Neural cell (in vitro differentiated cells): ENCODE data around the gene COPRS. TPM values are rescaled to one million over a fixed set of nuclear protein-coding genes. Genes with fewer than 3 reads are reported as not detected.

ENCODE experiments used
- H2AFZ ChIP-seq: fragments of 200-600, 300-800 bp; sonication (generic), shearing (Covaris generic); 2 replicates; pipeline ENCODE4 v1.6.0; 2014; ENCODE audit warnings: low read depth, mild to moderate bottlenecking, antibody characterized with exemption, low read length, moderate library complexity
- H3F3A ChIP-seq: fragments of 200-600 bp; shearing (Covaris generic); 2 replicates; pipeline ENCODE4 v1.6.1; 2016; ENCODE audit warnings: mild to moderate bottlenecking, moderate library complexity, mixed read lengths, antibody characterized with exemption, low read length; ENCODE audit not compliant: insufficient read depth, poor library complexity, severe bottlenecking
- H3K27ac ChIP-seq: fragments of 200-600, 300-800 bp; sonication (generic), shearing (Covaris generic); 2 replicates; pipeline ENCODE4 v1.5.1; 2014; ENCODE audit warnings: mild to moderate bottlenecking, low read length, moderate library complexity
- H3K27me3 ChIP-seq: fragments of 300-800, 200-600 bp; sonication (generic), shearing (Covaris generic); 2 replicates; pipeline ENCODE4 v1.6.0; 2014; ENCODE audit warnings: mild to moderate bottlenecking, low read depth, low read length, moderate library complexity; ENCODE audit not compliant: insufficient read depth
- H3K36me3 ChIP-seq: fragments of 300-800, 200-600 bp; sonication (generic), shearing (Covaris generic); 2 replicates; pipeline ENCODE4 v1.5.1; 2014; ENCODE audit warnings: mild to moderate bottlenecking, antibody characterized with exemption, low read length, moderate library complexity; ENCODE audit not compliant: insufficient read depth
- H3K4me2 ChIP-seq: fragments of 300-800, 200-600 bp; sonication (generic), shearing (Covaris generic); 2 replicates; pipeline ENCODE4 v1.6.0; 2014; ENCODE audit warnings: mild to moderate bottlenecking, low read length
- H3K4me3 ChIP-seq: fragments of 300-800, 200-600 bp; sonication (generic), shearing (Covaris generic); 2 replicates; pipeline ENCODE4 v1.5.1; 2014; ENCODE audit warnings: mild to moderate bottlenecking, low read length, moderate library complexity
- H3K79me2 ChIP-seq: fragments of 200-600 bp; shearing (Covaris generic); replicated peaks from 2 replicates; pipeline ENCODE4 v1.6.0; 2014; ENCODE audit warnings: mild to moderate bottlenecking, low read length, moderate library complexity; ENCODE audit not compliant: insufficient read depth
- H3K9ac ChIP-seq: fragments of 300-800, 200-600 bp; sonication (generic), shearing (Covaris generic); 2 replicates; pipeline ENCODE4 v1.6.1; 2016; ENCODE audit warnings: mild to moderate bottlenecking, low read length, mixed read lengths
- H3K9me2 ChIP-seq: fragments of 200-600 bp; shearing (Covaris generic); 2 replicates; pipeline ENCODE4 v1.6.1; 2016; ENCODE audit warnings: mild to moderate bottlenecking, low read length, mixed read lengths; ENCODE audit not compliant: insufficient read depth
- H3K9me3 ChIP-seq: fragments of 200-600, 300-800 bp; sonication (generic), shearing (Covaris generic); 2 replicates; pipeline ENCODE4 v1.6.1; 2016; ENCODE audit warnings: mild to moderate bottlenecking, mixed run types, low read length, moderate library complexity, mixed read lengths
- H4K20me1 ChIP-seq: fragments of 200-600 bp; shearing (Covaris generic); 2 replicates; pipeline ENCODE4 v1.6.1; 2016; ENCODE audit warnings: mild to moderate bottlenecking, mixed run types; ENCODE audit not compliant: insufficient read depth
- EP300 ChIP-seq: fragments of 450-650 bp; conservative IDR thresholded peaks from 2 replicates; pipeline ENCODE4 v1.6.1; 2014; ENCODE audit warnings: antibody characterized with exemption, mild to moderate bottlenecking, moderate library complexity; ENCODE audit not compliant: poor library complexity, severe bottlenecking
- EZH2 ChIP-seq: fragments of 200-600, 300-800 bp; shearing (Covaris generic), sonication (generic); IDR thresholded peaks from 2 replicates; pipeline ENCODE4 v1.6.1; 2014; ENCODE audit warnings: antibody characterized with exemption, low read length, borderline replicate concordance, mild to moderate bottlenecking; ENCODE audit not compliant: insufficient read depth, poor library complexity, severe bottlenecking
- MXI1 ChIP-seq: fragments of 450-650 bp; conservative IDR thresholded peaks from 2 replicates; pipeline ENCODE4 v1.6.1; 2014; ENCODE audit warnings: antibody characterized with exemption, mild to moderate bottlenecking; ENCODE audit not compliant: poor library complexity, severe bottlenecking
- POLR2AphosphoS5 ChIP-seq: IDR thresholded peaks from 2 replicates; pipeline ENCODE4 v1.6.1; 2012
- RAD21 ChIP-seq: fragments of 450-650 bp; conservative IDR thresholded peaks from 2 replicates; pipeline ENCODE4 v1.6.1; 2014; ENCODE audit warnings: antibody characterized with exemption, mild to moderate bottlenecking, moderate library complexity
- SMC3 ChIP-seq: fragments of 450-650 bp; conservative IDR thresholded peaks from 2 replicates; pipeline ENCODE4 v1.6.1; 2014; ENCODE audit warnings: antibody characterized with exemption, mild to moderate bottlenecking, moderate library complexity; ENCODE audit not compliant: poor library complexity
- TAF1 ChIP-seq: IDR thresholded peaks from 2 replicates; pipeline ENCODE4 v1.6.1; 2012; ENCODE audit warnings: low read depth
- polyA plus RNA-seq: library from polyadenylated mRNA; depleted of rRNA; stranded (reverse); fragments of >200 nt; gene quantifications from 2 replicates; pipeline ENCODE4 v1.2.3, GENCODE V29; 2014
- TF ChIP-seq, protein P1 (sequence below): IDR thresholded peaks from 2 replicates; pipeline ENCODE4 v1.6.1; 2012; ENCODE audit warnings: borderline replicate concordance
- TF ChIP-seq, protein P2 (sequence below): fragments of 450-650 bp; IDR thresholded peaks from 2 replicates; pipeline ENCODE4 v1.5.1; 2014; ENCODE audit warnings: antibody characterized with exemption, mild to moderate bottlenecking, moderate library complexity; ENCODE audit not compliant: poor library complexity, severe bottlenecking

COPRS gene
- polyA plus RNA-seq, 1 donor from 2014 or later: 67.9 TPM

DNA sequence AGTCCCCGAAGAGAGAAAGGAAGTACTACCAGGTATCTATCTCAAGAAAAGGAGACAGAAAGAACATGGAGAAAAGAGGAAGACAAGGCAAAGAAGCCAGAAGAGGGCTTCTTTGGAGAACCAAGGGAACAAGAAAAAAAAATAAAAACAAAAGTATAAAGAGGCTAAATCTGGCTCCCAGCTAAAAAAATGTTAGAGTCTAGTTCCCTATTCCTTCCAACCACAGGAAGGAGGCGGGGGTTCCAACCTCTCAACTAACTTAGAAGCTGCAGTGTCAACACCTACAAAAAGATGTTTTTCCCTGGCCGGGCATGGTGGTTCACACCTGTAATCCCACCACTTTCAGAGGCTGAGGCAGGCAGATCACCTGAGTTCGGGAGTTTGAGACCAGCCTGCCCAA, 29.1 kb upstream of the COPRS start:
- H4K20me1 ChIP-seq: no peaks in the 10 kb centered on the region
- H3K36me3 ChIP-seq: no peaks in the 10 kb centered on the region
- no peaks in the 10 kb centered on the region for H3K79me2 ChIP-seq
- H3K9ac ChIP-seq: no peak overlapping the region
- no peaks in the 10 kb centered on the region for H3F3A ChIP-seq
- no peak overlapping the region for H3K4me2 ChIP-seq
- H2AFZ ChIP-seq: no peak overlapping the region
- no peaks in the 10 kb centered on the region for H3K9me2 ChIP-seq
- TF ChIP-seq POLR2AphosphoS5 (no peak), RAD21 (no peak), EZH2 (no peak), SMC3 (no peak), MXI1 (no peak), EP300 (no peak), TAF1 (no peak)
- TF ChIP-seq, protein P1, sequence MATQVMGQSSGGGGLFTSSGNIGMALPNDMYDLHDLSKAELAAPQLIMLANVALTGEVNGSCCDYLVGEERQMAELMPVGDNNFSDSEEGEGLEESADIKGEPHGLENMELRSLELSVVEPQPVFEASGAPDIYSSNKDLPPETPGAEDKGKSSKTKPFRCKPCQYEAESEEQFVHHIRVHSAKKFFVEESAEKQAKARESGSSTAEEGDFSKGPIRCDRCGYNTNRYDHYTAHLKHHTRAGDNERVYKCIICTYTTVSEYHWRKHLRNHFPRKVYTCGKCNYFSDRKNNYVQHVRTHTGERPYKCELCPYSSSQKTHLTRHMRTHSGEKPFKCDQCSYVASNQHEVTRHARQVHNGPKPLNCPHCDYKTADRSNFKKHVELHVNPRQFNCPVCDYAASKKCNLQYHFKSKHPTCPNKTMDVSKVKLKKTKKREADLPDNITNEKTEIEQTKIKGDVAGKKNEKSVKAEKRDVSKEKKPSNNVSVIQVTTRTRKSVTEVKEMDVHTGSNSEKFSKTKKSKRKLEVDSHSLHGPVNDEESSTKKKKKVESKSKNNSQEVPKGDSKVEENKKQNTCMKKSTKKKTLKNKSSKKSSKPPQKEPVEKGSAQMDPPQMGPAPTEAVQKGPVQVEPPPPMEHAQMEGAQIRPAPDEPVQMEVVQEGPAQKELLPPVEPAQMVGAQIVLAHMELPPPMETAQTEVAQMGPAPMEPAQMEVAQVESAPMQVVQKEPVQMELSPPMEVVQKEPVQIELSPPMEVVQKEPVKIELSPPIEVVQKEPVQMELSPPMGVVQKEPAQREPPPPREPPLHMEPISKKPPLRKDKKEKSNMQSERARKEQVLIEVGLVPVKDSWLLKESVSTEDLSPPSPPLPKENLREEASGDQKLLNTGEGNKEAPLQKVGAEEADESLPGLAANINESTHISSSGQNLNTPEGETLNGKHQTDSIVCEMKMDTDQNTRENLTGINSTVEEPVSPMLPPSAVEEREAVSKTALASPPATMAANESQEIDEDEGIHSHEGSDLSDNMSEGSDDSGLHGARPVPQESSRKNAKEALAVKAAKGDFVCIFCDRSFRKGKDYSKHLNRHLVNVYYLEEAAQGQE: no peak
- TF ChIP-seq, protein P2, sequence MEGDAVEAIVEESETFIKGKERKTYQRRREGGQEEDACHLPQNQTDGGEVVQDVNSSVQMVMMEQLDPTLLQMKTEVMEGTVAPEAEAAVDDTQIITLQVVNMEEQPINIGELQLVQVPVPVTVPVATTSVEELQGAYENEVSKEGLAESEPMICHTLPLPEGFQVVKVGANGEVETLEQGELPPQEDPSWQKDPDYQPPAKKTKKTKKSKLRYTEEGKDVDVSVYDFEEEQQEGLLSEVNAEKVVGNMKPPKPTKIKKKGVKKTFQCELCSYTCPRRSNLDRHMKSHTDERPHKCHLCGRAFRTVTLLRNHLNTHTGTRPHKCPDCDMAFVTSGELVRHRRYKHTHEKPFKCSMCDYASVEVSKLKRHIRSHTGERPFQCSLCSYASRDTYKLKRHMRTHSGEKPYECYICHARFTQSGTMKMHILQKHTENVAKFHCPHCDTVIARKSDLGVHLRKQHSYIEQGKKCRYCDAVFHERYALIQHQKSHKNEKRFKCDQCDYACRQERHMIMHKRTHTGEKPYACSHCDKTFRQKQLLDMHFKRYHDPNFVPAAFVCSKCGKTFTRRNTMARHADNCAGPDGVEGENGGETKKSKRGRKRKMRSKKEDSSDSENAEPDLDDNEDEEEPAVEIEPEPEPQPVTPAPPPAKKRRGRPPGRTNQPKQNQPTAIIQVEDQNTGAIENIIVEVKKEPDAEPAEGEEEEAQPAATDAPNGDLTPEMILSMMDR: no peak
- H3K4me3 ChIP-seq: no peak overlapping the region
- H3K9me3 ChIP-seq: no peaks in the 10 kb centered on the region
- H3K27me3 ChIP-seq: no peaks in the 10 kb centered on the region
- H3K27ac ChIP-seq: no peak overlapping the region

DNA sequence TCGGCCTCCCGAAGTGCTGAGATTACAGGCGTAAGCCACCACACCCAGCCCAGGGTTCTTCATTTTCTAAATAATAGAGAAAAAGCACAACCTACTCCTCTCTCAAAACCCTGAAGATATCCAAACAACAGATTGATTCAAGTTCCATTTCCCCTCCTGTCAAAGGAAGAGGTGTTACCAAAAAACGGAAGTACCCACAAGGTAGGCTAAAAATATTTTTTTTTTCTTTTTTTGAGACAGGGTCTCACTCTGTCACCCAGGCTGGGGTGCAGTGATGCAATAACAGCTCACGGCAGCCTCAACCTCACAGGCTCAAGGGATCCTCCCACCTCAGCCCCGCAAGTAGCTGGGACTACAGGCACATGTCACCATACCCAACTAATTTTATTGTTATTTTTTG, 23.5 kb upstream of the COPRS start:
- H3K9me2 ChIP-seq: no peaks in the 10 kb centered on the region
- H3K4me3 ChIP-seq: no peak overlapping the region
- no peaks in the 10 kb centered on the region for H3K9me3 ChIP-seq
- H3K36me3 ChIP-seq: no peaks in the 10 kb centered on the region
- TF ChIP-seq POLR2AphosphoS5: no peak
- no peak for TF ChIP-seq TAF1
- no peak for TF ChIP-seq RAD21
- no peak for TF ChIP-seq MXI1
- TF ChIP-seq EP300: no peak
- TF ChIP-seq, protein P2: no peak
- TF ChIP-seq SMC3: no peak
- TF ChIP-seq EZH2: no peak
- TF ChIP-seq, protein P1: no peak
- H4K20me1 ChIP-seq: no peaks in the 10 kb centered on the region
- H3K27ac ChIP-seq: no peak overlapping the region
- H3K79me2 ChIP-seq: no peaks in the 10 kb centered on the region
- H3K9ac ChIP-seq: no peak overlapping the region
- H3K4me2 ChIP-seq: no peak overlapping the region
- no peak overlapping the region for H2AFZ ChIP-seq
- no peaks in the 10 kb centered on the region for H3F3A ChIP-seq
- no peaks in the 10 kb centered on the region for H3K27me3 ChIP-seq
